Measurements from ENCODE around the gene ATXN10.

Gene ATXN10

DNA sequence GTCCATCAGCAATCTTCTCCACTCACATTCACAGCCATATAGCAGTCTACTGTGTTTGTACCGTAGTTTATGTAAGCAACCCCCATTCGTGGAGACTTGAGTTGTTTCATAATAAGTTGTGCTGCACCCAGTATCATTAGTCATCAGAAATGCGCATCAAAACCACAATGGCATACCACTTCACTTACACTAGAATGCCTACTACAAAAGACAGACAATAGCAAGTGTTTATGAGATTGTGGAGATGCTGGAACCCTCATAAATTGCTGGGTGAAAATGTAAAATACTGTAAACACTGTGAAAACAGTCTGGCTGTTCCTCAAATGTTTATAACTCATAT, 133.3 kb downstream of the ATXN10 start:
- Histone ChIP-seq H3K4me1 (ENCODE audit: control insufficient read depth, insufficient read depth, low read length) (no peaks in the 10 kb centered on the region), H3K27me3 (ENCODE audit: control insufficient read depth in 1 of 2, insufficient read depth in 2 of 2, low read length in 2 of 2) (no peaks in the 10 kb centered on the region), H3K9me3 (ENCODE audit: control insufficient read depth in 2 of 2, low read length in 2 of 2) (no peaks in the 10 kb centered on the region), H3K4me3 (ENCODE audit: low read length in 2 of 2) (no peak overlapping the region), H3K9ac (ENCODE audit: low read length in 2 of 2) (no peak overlapping the region), H3K36me3 (ENCODE audit: control insufficient read depth in 2 of 2, insufficient read depth in 2 of 2, low read length in 2 of 2) (peaks cover 5 to 6% of the 10 kb centered on the region in 2 donors), H3K27ac (ENCODE audit: low read length) (no peak overlapping the region)

- H3K9me3 ChIP-seq (ENCODE audit: control insufficient read depth in 2 of 2, low read length in 2 of 2), result no peaks in the 10 kb centered on the region
- H3K4me1 ChIP-seq (ENCODE audit: control insufficient read depth, insufficient read depth, low read length), result no peaks in the 10 kb centered on the region
- H3K36me3 ChIP-seq (ENCODE audit: control insufficient read depth in 2 of 2, insufficient read depth in 2 of 2, low read length in 2 of 2), result peaks cover 5 to 6% of the 10 kb centered on the region in 2 donors
- no peak overlapping the region for H3K4me3 ChIP-seq (ENCODE audit: low read length in 2 of 2)
- H3K27ac ChIP-seq (ENCODE audit: low read length), result no peak overlapping the region
- no peak overlapping the region for H3K9ac ChIP-seq (ENCODE audit: low read length in 2 of 2)
- no peaks in the 10 kb centered on the region for H3K27me3 ChIP-seq (ENCODE audit: control insufficient read depth in 1 of 2, insufficient read depth in 2 of 2, low read length in 2 of 2)
These were observed 133.8 kb downstream of the ATXN10 start for GRCh38 chr22:45805413-45805812.

DNA sequence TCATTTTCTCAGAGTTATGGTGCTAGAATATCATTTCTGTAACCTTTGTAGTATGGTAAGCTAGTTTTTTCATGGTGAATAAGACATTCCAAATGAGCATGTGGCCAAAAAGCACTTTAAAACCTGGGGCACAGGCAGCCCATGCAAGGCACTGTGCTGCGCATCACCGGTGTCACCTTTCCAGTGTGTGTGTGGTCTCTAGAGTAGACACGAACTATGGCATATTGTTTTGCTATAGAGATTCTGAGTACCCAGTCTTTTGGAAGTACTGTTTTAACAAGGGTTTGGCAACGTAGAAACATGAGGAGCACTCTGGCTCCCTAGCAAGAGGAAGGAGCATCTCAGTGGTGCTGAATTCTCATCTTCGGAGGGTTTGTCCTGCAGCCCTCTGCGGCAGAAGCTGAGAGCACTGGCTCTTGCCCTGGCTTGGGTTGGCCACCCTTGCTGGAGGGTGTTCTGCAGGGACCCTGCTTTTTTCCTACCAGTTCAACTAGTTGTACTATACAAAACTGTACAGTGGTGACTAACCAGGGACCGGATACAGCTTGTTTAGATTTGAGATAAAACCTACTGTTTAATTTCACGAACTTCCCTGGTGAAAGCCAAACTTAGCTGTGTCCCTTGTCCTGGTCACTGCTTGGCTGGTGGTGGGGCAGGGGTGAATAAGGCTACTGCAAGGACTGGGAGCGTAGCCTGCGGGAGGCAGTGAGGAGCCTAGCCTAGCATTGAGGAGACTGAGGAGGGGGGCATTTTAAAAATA, 135.7 kb downstream of the ATXN10 start:
- Histone ChIP-seq H3K9me3 (ENCODE audit: control insufficient read depth in 2 of 2, low read length in 2 of 2) (no peaks in the 10 kb centered on the region), H3K4me3 (ENCODE audit: low read length in 2 of 2) (no peak overlapping the region), H3K36me3 (ENCODE audit: control insufficient read depth in 2 of 2, insufficient read depth in 2 of 2, low read length in 2 of 2) (peaks cover 11% of the 10 kb centered on the region in 2 donors), H3K27me3 (ENCODE audit: control insufficient read depth in 1 of 2, insufficient read depth in 2 of 2, low read length in 2 of 2) (no peaks in the 10 kb centered on the region), H3K4me1 (ENCODE audit: control insufficient read depth, insufficient read depth, low read length) (no peaks in the 10 kb centered on the region), H3K9ac (ENCODE audit: low read length in 2 of 2) (no peak overlapping the region), H3K27ac (ENCODE audit: low read length) (no peak overlapping the region)

GRCh38 chr22:45812910-45813309, 141.3 kb downstream of the ATXN10 start:
- peaks cover 2% of the 10 kb centered on the region for H3K4me1 ChIP-seq (ENCODE audit: control insufficient read depth, insufficient read depth, low read length)
- H3K4me3 ChIP-seq (ENCODE audit: low read length in 2 of 2), result no peak overlapping the region
- H3K27me3 ChIP-seq (ENCODE audit: control insufficient read depth in 1 of 2, insufficient read depth in 2 of 2, low read length in 2 of 2), result no peaks in the 10 kb centered on the region
- no peak overlapping the region for H3K9ac ChIP-seq (ENCODE audit: low read length in 2 of 2)
- no peak overlapping the region for H3K27ac ChIP-seq (ENCODE audit: low read length)
- no peaks in the 10 kb centered on the region for H3K9me3 ChIP-seq (ENCODE audit: control insufficient read depth in 2 of 2, low read length in 2 of 2)
- H3K36me3 ChIP-seq (ENCODE audit: control insufficient read depth in 2 of 2, insufficient read depth in 2 of 2, low read length in 2 of 2), result peaks cover 21% of the 10 kb centered on the region in 2 donors

DNA sequence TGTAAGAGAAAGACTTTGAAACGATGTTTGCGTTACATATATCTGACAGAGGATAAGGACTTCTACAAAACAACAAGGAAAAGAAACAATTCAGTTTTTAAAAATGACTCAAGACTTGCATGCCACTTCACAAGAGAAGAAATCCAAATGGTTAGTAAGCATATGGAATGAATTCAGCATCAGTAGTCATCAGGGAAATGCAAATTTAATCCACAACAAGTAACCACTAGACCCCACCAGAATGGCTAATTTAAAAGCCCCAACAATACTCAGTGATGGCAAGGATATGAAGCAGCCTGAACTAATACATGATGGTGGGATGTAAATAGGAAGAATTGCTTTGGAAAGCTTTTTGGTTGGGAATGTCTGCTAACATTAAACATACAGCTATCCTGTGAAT, 142.6 kb downstream of the ATXN10 start:
- no peak overlapping the region for H3K4me3 ChIP-seq (ENCODE audit: low read length in 2 of 2)
- H3K27me3 ChIP-seq (ENCODE audit: control insufficient read depth in 1 of 2, insufficient read depth in 2 of 2, low read length in 2 of 2), result no peaks in the 10 kb centered on the region
- H3K4me1 ChIP-seq (ENCODE audit: control insufficient read depth, insufficient read depth, low read length), result peaks cover 7% of the 10 kb centered on the region
- peaks cover 16 to 17% of the 10 kb centered on the region in 2 donors for H3K36me3 ChIP-seq (ENCODE audit: control insufficient read depth in 2 of 2, insufficient read depth in 2 of 2, low read length in 2 of 2)
- no peak overlapping the region for H3K9ac ChIP-seq (ENCODE audit: low read length in 2 of 2)
- H3K27ac ChIP-seq (ENCODE audit: low read length), result no peak overlapping the region
- no peaks in the 10 kb centered on the region for H3K9me3 ChIP-seq (ENCODE audit: control insufficient read depth in 2 of 2, low read length in 2 of 2)

GRCh38 chr22:45816776-45817175, 145.1 kb downstream of the ATXN10 start:
- Histone ChIP-seq H3K4me3 (ENCODE audit: low read length in 2 of 2) (no peak overlapping the region), H3K4me1 (ENCODE audit: control insufficient read depth, insufficient read depth, low read length) (peaks cover 7% of the 10 kb centered on the region), H3K27ac (ENCODE audit: low read length) (no peak overlapping the region), H3K9ac (ENCODE audit: low read length in 2 of 2) (no peak overlapping the region), H3K27me3 (ENCODE audit: control insufficient read depth in 1 of 2, insufficient read depth in 2 of 2, low read length in 2 of 2) (no peaks in the 10 kb centered on the region), H3K36me3 (ENCODE audit: control insufficient read depth in 2 of 2, insufficient read depth in 2 of 2, low read length in 2 of 2) (peaks cover 16 to 19% of the 10 kb centered on the region in 2 donors), H3K9me3 (ENCODE audit: control insufficient read depth in 2 of 2, low read length in 2 of 2) (no peaks in the 10 kb centered on the region)

- H3K4me3 ChIP-seq (ENCODE audit: low read length in 2 of 2), result no peak overlapping the region
- H3K4me1 ChIP-seq (ENCODE audit: control insufficient read depth, insufficient read depth, low read length), result peaks cover 7% of the 10 kb centered on the region
- no peak overlapping the region for H3K9ac ChIP-seq (ENCODE audit: low read length in 2 of 2)
- no peaks in the 10 kb centered on the region for H3K27me3 ChIP-seq (ENCODE audit: control insufficient read depth in 1 of 2, insufficient read depth in 2 of 2, low read length in 2 of 2)
- no peaks in the 10 kb centered on the region for H3K9me3 ChIP-seq (ENCODE audit: control insufficient read depth in 2 of 2, low read length in 2 of 2)
- H3K27ac ChIP-seq (ENCODE audit: low read length), result no peak overlapping the region
- peaks cover 11 to 16% of the 10 kb centered on the region in 2 donors for H3K36me3 ChIP-seq (ENCODE audit: control insufficient read depth in 2 of 2, insufficient read depth in 2 of 2, low read length in 2 of 2)
These were observed 146.2 kb downstream of the ATXN10 start for GRCh38 chr22:45817745-45818423.

- Histone ChIP-seq H3K27me3 (ENCODE audit: control insufficient read depth in 1 of 2, insufficient read depth in 2 of 2, low read length in 2 of 2) (no peaks in the 10 kb centered on the region), H3K9ac (ENCODE audit: low read length in 2 of 2) (no peak overlapping the region), H3K27ac (ENCODE audit: low read length) (no peak overlapping the region), H3K4me1 (ENCODE audit: control insufficient read depth, insufficient read depth, low read length) (peaks cover 7% of the 10 kb centered on the region), H3K36me3 (ENCODE audit: control insufficient read depth in 2 of 2, insufficient read depth in 2 of 2, low read length in 2 of 2) (peaks cover 11 to 14% of the 10 kb centered on the region in 2 donors), H3K4me3 (ENCODE audit: low read length in 2 of 2) (no peak overlapping the region), H3K9me3 (ENCODE audit: control insufficient read depth in 2 of 2, low read length in 2 of 2) (no peaks in the 10 kb centered on the region)
These were observed 146.9 kb downstream of the ATXN10 start for GRCh38 chr22:45818424-45819085.

- no peaks in the 10 kb centered on the region for H3K27me3 ChIP-seq (ENCODE audit: control insufficient read depth in 1 of 2, insufficient read depth in 2 of 2, low read length in 2 of 2)
- H3K27ac ChIP-seq (ENCODE audit: low read length), result no peak overlapping the region
- no peaks in the 10 kb centered on the region for H3K9me3 ChIP-seq (ENCODE audit: control insufficient read depth in 2 of 2, low read length in 2 of 2)
- H3K4me3 ChIP-seq (ENCODE audit: low read length in 2 of 2), result no peak overlapping the region
- H3K9ac ChIP-seq (ENCODE audit: low read length in 2 of 2), result no peak overlapping the region
- H3K4me1 ChIP-seq (ENCODE audit: control insufficient read depth, insufficient read depth, low read length), result peaks cover 7% of the 10 kb centered on the region
- H3K36me3 ChIP-seq (ENCODE audit: control insufficient read depth in 2 of 2, insufficient read depth in 2 of 2, low read length in 2 of 2), result peaks cover 7 to 14% of the 10 kb centered on the region in 2 donors
These were observed 147.7 kb downstream of the ATXN10 start for GRCh38 chr22:45819305-45819704.

GRCh38 chr22:45823336-45823735, 151.7 kb downstream of the ATXN10 start:
- no peak overlapping the region for H3K4me3 ChIP-seq (ENCODE audit: low read length in 2 of 2)
- H3K9ac ChIP-seq (ENCODE audit: low read length in 2 of 2), result no peak overlapping the region
- H3K4me1 ChIP-seq (ENCODE audit: control insufficient read depth, insufficient read depth, low read length), result peaks cover 2% of the 10 kb centered on the region
- peaks cover 0 to 5% of the 10 kb centered on the region in 2 donors for H3K36me3 ChIP-seq (ENCODE audit: control insufficient read depth in 2 of 2, insufficient read depth in 2 of 2, low read length in 2 of 2)
- no peak overlapping the region for H3K27ac ChIP-seq (ENCODE audit: low read length)
- no peaks in the 10 kb centered on the region for H3K27me3 ChIP-seq (ENCODE audit: control insufficient read depth in 1 of 2, insufficient read depth in 2 of 2, low read length in 2 of 2)
- no peaks in the 10 kb centered on the region for H3K9me3 ChIP-seq (ENCODE audit: control insufficient read depth in 2 of 2, low read length in 2 of 2)

All from stomach smooth muscle (tissue), 2 donors.